Stimulated activated effector memory CD8-positive, alpha-beta T cell treated with anti-CD3 and anti-CD28 coated beads, Interleukin-12 subunit alpha, Interleukin-12 subunit beta, amount 100 ng/mL, for 72 hours (primary cell): Measurements from ENCODE around the gene KDM4C.
"Not testable (repeated sequence)": the region's sequence is repeated elsewhere in the genome, so short reads cannot be mapped to it uniquely, and the experiment has no call there.

Experiments used
- ATAC-seq: fragments of 150-1000 bp; cut with Tn5 transposase; 2 replicates; pipeline ENCODE4 v1.10.0; 2021
- DNase-seq, 2 donors: peaks; one replicate each; pipeline ENCODE4 v3.0.0; 2021 to 2022; ENCODE audit warnings: low spot score in 2 of 2
- H3K27ac Mint-ChIP-seq: one replicate; pipeline ENCODE4 v1.8.0; 2022; ENCODE audit warnings: mild to moderate bottlenecking, mixed read lengths
- H3K36me3 Mint-ChIP-seq: one replicate; pipeline ENCODE4 v1.8.0; 2022; ENCODE audit warnings: mild to moderate bottlenecking, mixed read lengths
- H3K4me1 Mint-ChIP-seq: one replicate; pipeline ENCODE4 v1.8.0; 2022; ENCODE audit warnings: mixed read lengths
- H3K4me3 Mint-ChIP-seq: one replicate; pipeline ENCODE4 v1.8.0; 2022; ENCODE audit warnings: mild to moderate bottlenecking, mixed read lengths
- H3K9me3 Mint-ChIP-seq: one replicate; pipeline ENCODE4 v1.8.0; 2022; ENCODE audit warnings: mixed read lengths

KDM4C gene

GRCh38 chr9:6757456-6758247, at the start of gene KDM4C:
TSS of gene KDM4C (plus strand) at chr9:6757973. CDS start at chr9:6792989, 35,016 bp downstream.
- ATAC-seq (peak; percentile 92), DNase-seq (peak; percentile 83 to 95)
- peak within 1 kb of the TSS; percentile 99 for H3K27ac Mint-ChIP-seq
- H3K4me3 Mint-ChIP-seq = peak within 1 kb of the TSS; percentile 96
- no peaks in the 10 kb centered on the region for H3K9me3 Mint-ChIP-seq
- H3K36me3 Mint-ChIP-seq = peaks cover 41% of the 10 kb centered on the region
- H3K4me1 Mint-ChIP-seq = peaks cover 31% of the 10 kb centered on the region

GRCh38 chr9:6708732-6709131, 49.0 kb upstream of the KDM4C start:
- DNase-seq (no peak), ATAC-seq (no peak)
- Mint-ChIP-seq H3K4me3 (no peak overlapping the region), H3K9me3 (peaks cover 3% of the 10 kb centered on the region), H3K4me1 (peaks cover 8% of the 10 kb centered on the region), H3K36me3 (peaks cover 9% of the 10 kb centered on the region), H3K27ac (no peak overlapping the region)

- Mint-ChIP-seq H3K4me3 (no peak overlapping the region), H3K4me1 (peaks cover 5% of the 10 kb centered on the region), H3K27ac (no peak overlapping the region)
These were observed 46.4 kb upstream of the KDM4C start for GRCh38 chr9:6711403-6711802.

GRCh38 chr9:6712041-6712440, 45.7 kb upstream of the KDM4C start:
- Mint-ChIP-seq H3K27ac (no peak overlapping the region), H3K9me3 (peaks cover 3% of the 10 kb centered on the region), H3K36me3 (peaks cover 10% of the 10 kb centered on the region), H3K4me1 (peaks cover 8% of the 10 kb centered on the region), H3K4me3 (no peak overlapping the region)
- ATAC-seq = no peak
- DNase-seq = no peak

More at GRCh38 chr9:6711403-6711802, 46.4 kb upstream of the KDM4C start:
- ATAC-seq = no peak
- no peak for DNase-seq
- Mint-ChIP-seq H3K36me3 (peaks cover 7% of the 10 kb centered on the region), H3K9me3 (peaks cover 3% of the 10 kb centered on the region)

GRCh38 chr9:6714176-6714575, 43.6 kb upstream of the KDM4C start:
- no peak for ATAC-seq
- Mint-ChIP-seq H3K27ac (no peak overlapping the region), H3K4me1 (peaks cover 8% of the 10 kb centered on the region), H3K36me3 (peaks cover 10% of the 10 kb centered on the region), H3K9me3 (no peaks in the 10 kb centered on the region), H3K4me3 (no peak overlapping the region)
- no peak for DNase-seq

- not testable (repeated sequence) for H3K9me3 Mint-ChIP-seq, H3K36me3 Mint-ChIP-seq, H3K4me1 Mint-ChIP-seq, DNase-seq, ATAC-seq
- Mint-ChIP-seq H3K27ac (peak overlapping the region; percentile 92), H3K4me3 (peak overlapping the region; percentile 81)
These were observed 42.5 kb upstream of the KDM4C start for GRCh38 chr9:6715153-6715754.

GRCh38 chr9:6715755-6716643, 41.8 kb upstream of the KDM4C start:
- Mint-ChIP-seq H3K27ac (peak overlapping the region; percentile 92), H3K9me3 (no peaks in the 10 kb centered on the region), H3K36me3 (peaks cover 10% of the 10 kb centered on the region), H3K4me1 (peaks cover 8% of the 10 kb centered on the region), H3K4me3 (peak overlapping the region; percentile 81)
- ATAC-seq (peak; percentile 93), DNase-seq (peak; percentile 56 to 80)

GRCh38 chr9:6716766-6717165, 41.0 kb upstream of the KDM4C start:
- Mint-ChIP-seq H3K4me1 (peaks cover 8% of the 10 kb centered on the region), H3K27ac (peak overlapping the region; percentile 92), H3K9me3 (no peaks in the 10 kb centered on the region), H3K4me3 (peak overlapping the region; percentile 81), H3K36me3 (peaks cover 10% of the 10 kb centered on the region)
- DNase-seq = no peak
- no peak for ATAC-seq

- Mint-ChIP-seq H3K4me1 (no peaks in the 10 kb centered on the region), H3K9me3 (no peaks in the 10 kb centered on the region), H3K36me3 (no peaks in the 10 kb centered on the region), H3K4me3 (no peak overlapping the region), H3K27ac (no peak overlapping the region)
- ATAC-seq (no peak), DNase-seq (no peak)
These were observed 33.8 kb upstream of the KDM4C start for GRCh38 chr9:6723881-6724420.

- no peak for ATAC-seq
- no peak for DNase-seq
- no peaks in the 10 kb centered on the region for H3K9me3 Mint-ChIP-seq
- no peaks in the 10 kb centered on the region for H3K36me3 Mint-ChIP-seq
- H3K4me1 Mint-ChIP-seq = no peaks in the 10 kb centered on the region
- no peak overlapping the region for H3K27ac Mint-ChIP-seq
- H3K4me3 Mint-ChIP-seq = no peak overlapping the region
These were observed 24.5 kb upstream of the KDM4C start for GRCh38 chr9:6733257-6733656.

GRCh38 chr9:6733831-6734230, 23.9 kb upstream of the KDM4C start:
- ATAC-seq = no peak
- Mint-ChIP-seq H3K36me3 (no peaks in the 10 kb centered on the region), H3K4me3 (no peak overlapping the region), H3K9me3 (no peaks in the 10 kb centered on the region), H3K4me1 (no peaks in the 10 kb centered on the region), H3K27ac (no peak overlapping the region)
- DNase-seq = no peak

GRCh38 chr9:6735422-6735821, 22.4 kb upstream of the KDM4C start:
- ATAC-seq (no peak), DNase-seq (no peak)
- Mint-ChIP-seq H3K27ac (no peak overlapping the region), H3K36me3 (no peaks in the 10 kb centered on the region), H3K4me3 (no peak overlapping the region), H3K4me1 (no peaks in the 10 kb centered on the region), H3K9me3 (no peaks in the 10 kb centered on the region)

GRCh38 chr9:6739218-6739617, 18.6 kb upstream of the KDM4C start:
- DNase-seq = no peak
- Mint-ChIP-seq H3K4me1 (no peaks in the 10 kb centered on the region), H3K27ac (no peak overlapping the region), H3K9me3 (no peaks in the 10 kb centered on the region), H3K4me3 (no peak overlapping the region), H3K36me3 (no peaks in the 10 kb centered on the region)
- ATAC-seq = no peak

GRCh38 chr9:6748861-6749260, 8.9 kb upstream of the KDM4C start:
- not testable (repeated sequence) for H3K4me3 Mint-ChIP-seq, H3K27ac Mint-ChIP-seq, H3K4me1 Mint-ChIP-seq, DNase-seq, H3K9me3 Mint-ChIP-seq, H3K36me3 Mint-ChIP-seq, ATAC-seq

- H3K4me3 Mint-ChIP-seq, ATAC-seq, H3K27ac Mint-ChIP-seq, H3K9me3 Mint-ChIP-seq, DNase-seq: not testable (repeated sequence)
- Mint-ChIP-seq H3K4me1 (peaks cover 22% of the 10 kb centered on the region), H3K36me3 (peaks cover 31% of the 10 kb centered on the region)
These were observed 2.9 kb upstream of the KDM4C start for GRCh38 chr9:6754861-6755260.
